SHP77 treated with DMSO at 0.1 percent for 48 hours (cell line): ENCODE data around the gene STK31.
"Not testable (repeated sequence)": the region's sequence is repeated elsewhere in the genome, so short reads cannot be mapped to it uniquely, and the experiment has no call there.

Experiments used
- DNase-seq: peaks from one replicate; lab custom pipeline; 2025; lab: John Stamatoyannopoulos, UW

STK31 gene

GRCh38 chr7:23802720-23803397, 92.8 kb downstream of the STK31 start:
- no peak for DNase-seq

- no peak for DNase-seq
These were observed 94.7 kb downstream of the STK31 start for GRCh38 chr7:23804707-23805106.

- DNase-seq: no peak
These were observed 98.4 kb downstream of the STK31 start for GRCh38 chr7:23808421-23808820.

GRCh38 chr7:23810099-23810498, 100.1 kb downstream of the STK31 start:
- no peak for DNase-seq

- no peak for DNase-seq
These were observed 101.5 kb downstream of the STK31 start for GRCh38 chr7:23811540-23811939.

GRCh38 chr7:23828125-23828524, 118.1 kb downstream of the STK31 start:
- DNase-seq: not testable (repeated sequence)

- DNase-seq: not testable (repeated sequence)
These were observed 122.7 kb downstream of the STK31 start for GRCh38 chr7:23832733-23833132.

GRCh38 chr7:23833405-23833804, 123.4 kb downstream of the STK31 start:
- no peak for DNase-seq

- peak; percentile 33 for DNase-seq
These were observed 134.8 kb downstream of the STK31 start for GRCh38 chr7:23844837-23845236.

- DNase-seq: no peak
These were observed 142.1 kb downstream of the STK31 start for GRCh38 chr7:23852135-23852534.

- no peak for DNase-seq
These were observed 143.0 kb downstream of the STK31 start for GRCh38 chr7:23852988-23853387.

- DNase-seq: peak; percentile 40
These were observed 153.3 kb downstream of the STK31 start for GRCh38 chr7:23863209-23863787.

- DNase-seq: no peak
These were observed 155.0 kb downstream of the STK31 start for GRCh38 chr7:23864973-23865372.

GRCh38 chr7:23873306-23873705, 163.3 kb downstream of the STK31 start:
- DNase-seq: no peak

- DNase-seq: not testable (repeated sequence)
These were observed 166.5 kb downstream of the STK31 start for GRCh38 chr7:23876526-23876925.
